PC-9 (cell line): ENCODE data around the gene IFI27.

Experiments used
- EZH2 ChIP-seq: fragments of 200-600 bp; sonication (generic); IDR thresholded peaks from 2 replicates; pipeline ENCODE4 v1.8.0; 2017; ENCODE audit warnings: antibody characterized with exemption, low read depth
- TF ChIP-seq, protein P1 (sequence below): fragments of 200-600 bp; sonication (generic); conservative IDR thresholded peaks from 2 replicates; pipeline ENCODE4 v1.6.1; 2017; ENCODE audit warnings: mixed run types, antibody characterized with exemption, mild to moderate bottlenecking, moderate library complexity

GRCh38 chr14:94135476-94135875 lies 24.9 kb downstream of the IFI27 start:
- TF ChIP-seq, protein P1, sequence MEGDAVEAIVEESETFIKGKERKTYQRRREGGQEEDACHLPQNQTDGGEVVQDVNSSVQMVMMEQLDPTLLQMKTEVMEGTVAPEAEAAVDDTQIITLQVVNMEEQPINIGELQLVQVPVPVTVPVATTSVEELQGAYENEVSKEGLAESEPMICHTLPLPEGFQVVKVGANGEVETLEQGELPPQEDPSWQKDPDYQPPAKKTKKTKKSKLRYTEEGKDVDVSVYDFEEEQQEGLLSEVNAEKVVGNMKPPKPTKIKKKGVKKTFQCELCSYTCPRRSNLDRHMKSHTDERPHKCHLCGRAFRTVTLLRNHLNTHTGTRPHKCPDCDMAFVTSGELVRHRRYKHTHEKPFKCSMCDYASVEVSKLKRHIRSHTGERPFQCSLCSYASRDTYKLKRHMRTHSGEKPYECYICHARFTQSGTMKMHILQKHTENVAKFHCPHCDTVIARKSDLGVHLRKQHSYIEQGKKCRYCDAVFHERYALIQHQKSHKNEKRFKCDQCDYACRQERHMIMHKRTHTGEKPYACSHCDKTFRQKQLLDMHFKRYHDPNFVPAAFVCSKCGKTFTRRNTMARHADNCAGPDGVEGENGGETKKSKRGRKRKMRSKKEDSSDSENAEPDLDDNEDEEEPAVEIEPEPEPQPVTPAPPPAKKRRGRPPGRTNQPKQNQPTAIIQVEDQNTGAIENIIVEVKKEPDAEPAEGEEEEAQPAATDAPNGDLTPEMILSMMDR, result no peak
- TF ChIP-seq EZH2, result no peak
